Endothelial cell of umbilical vein (primary cell): ENCODE measurements around the gene HGF. TPM values are rescaled to one million over a fixed set of nuclear protein-coding genes. Genes with fewer than 3 reads are reported as not detected.

Experiments
- BruUV-seq: library from RNA; stranded (reverse); fragments of 400-500 nt; replicated peaks from 2 replicates; lab custom pipeline; 2021; lab: Mats Ljungman, UMichigan
- CTCF ChIA-PET: fragments of 300-600, 350-600 bp; sonication (Branson Sonifier 250); formaldehyde crosslinking; loops from one replicate; lab custom pipeline; 2021; ENCODE audit warnings: antibody characterized with exemption, inconsistent platforms; lab: Charles Lee
- POLR2A ChIA-PET: fragments of 300-600, 350-600 bp; sonication (Branson Sonifier 250); formaldehyde crosslinking; loops from one replicate; lab custom pipeline; 2021; ENCODE audit warnings: antibody characterized with exemption, inconsistent platforms; lab: Charles Lee
- DNase-seq: peaks from one replicate; pipeline ENCODE4 v3.0.0-alpha.2; 2011; ENCODE audit warnings: low read depth, low spot score
- FAIRE-seq: peaks from 2 replicates; lab custom pipeline; 2011; peaks lifted over from hg19 to GRCh38; lab: Jason Lieb, UNC
- H2AFZ ChIP-seq: 2 replicates; pipeline ENCODE4 v1.6.0; 2012; ENCODE audit warnings: low read depth, low read length, control low read depth, inconsistent platforms
- H3K27ac ChIP-seq: 2 replicates; pipeline ENCODE4 v1.5.1; 2011; ENCODE audit warnings: low read depth, mild to moderate bottlenecking, control low read depth, low read length, moderate library complexity; ENCODE audit not compliant: insufficient read depth
- H3K27me3 ChIP-seq, 2 experiments: 2 replicates each; pipeline versions ENCODE4 v1.6.0 to v1.6.1; 2011; ENCODE audit warnings: low read length in 2 of 2, mixed read lengths in 1 of 2; ENCODE audit not compliant: control insufficient read depth in 2 of 2, insufficient read depth in 2 of 2
- H3K36me3 ChIP-seq, 2 experiments: 2 replicates in 1 of 2; 3 replicates in 1 of 2; pipeline ENCODE4 v1.5.1; 2011; ENCODE audit warnings: low read length in 2 of 2, mild to moderate bottlenecking in 1 of 2, moderate library complexity in 1 of 2; ENCODE audit not compliant: control insufficient read depth in 2 of 2, insufficient read depth in 2 of 2; ENCODE audit errors: extremely low read depth in 1 of 2
- H3K4me1 ChIP-seq: 3 replicates; pipeline ENCODE4 v1.5.1; 2011; ENCODE audit warnings: mild to moderate bottlenecking, low read length; ENCODE audit not compliant: control insufficient read depth, insufficient read depth; ENCODE audit errors: extremely low read depth
- H3K4me2 ChIP-seq: 2 replicates; pipeline ENCODE4 v1.6.1; 2011; ENCODE audit warnings: low read length, control low read depth, mixed read lengths; ENCODE audit not compliant: insufficient read depth
- H3K4me3 ChIP-seq, 3 experiments: fragments of 200-600 bp in 1 of 3; sonication (generic), shearing (Covaris generic) in 1 of 3; replicated peaks in 1 of 3; 2 replicates each; pipeline ENCODE4 v1.5.1; 2011 to 2016; ENCODE audit warnings: control low read depth in 3 of 3, low read length in 3 of 3, mild to moderate bottlenecking in 2 of 3, inconsistent platforms in 1 of 3, low read depth in 1 of 3, moderate library complexity in 1 of 3; ENCODE audit not compliant: insufficient read depth in 1 of 3
- H3K79me2 ChIP-seq: 2 replicates; pipeline ENCODE4 v1.6.0; 2012; ENCODE audit warnings: low read length, inconsistent platforms; ENCODE audit not compliant: control insufficient read depth, insufficient read depth
- H3K9ac ChIP-seq: replicated peaks from 2 replicates; pipeline ENCODE3; 2011; ENCODE audit warnings: low read length, control low read depth; ENCODE audit not compliant: insufficient read depth; ENCODE audit errors: extremely low read depth
- H3K9me1 ChIP-seq: replicated peaks from 3 replicates; pipeline ENCODE4 v1.6.0; 2011; ENCODE audit warnings: mild to moderate bottlenecking, low read length; ENCODE audit not compliant: control insufficient read depth, insufficient read depth; ENCODE audit errors: extremely low read depth
- H3K9me3 ChIP-seq: replicated peaks from 2 replicates; pipeline ENCODE4 v1.5.1; 2012; ENCODE audit warnings: low read length, inconsistent platforms; ENCODE audit not compliant: control insufficient read depth, insufficient read depth
- H4K20me1 ChIP-seq: replicated peaks from 2 replicates; pipeline ENCODE3; 2011; ENCODE audit warnings: mild to moderate bottlenecking, low read length; ENCODE audit not compliant: control insufficient read depth, insufficient read depth; ENCODE audit errors: extremely low read depth
- CTCF ChIP-seq, 2 donors: IDR thresholded peaks; 1 replicate in 1 of 2; 2 replicates in 1 of 2; pipeline ENCODE4 v1.5.1; 2011; ENCODE audit warnings: low read length in 2 of 2, mild to moderate bottlenecking in 2 of 2, moderate library complexity in 2 of 2, control low read depth in 1 of 2, inconsistent platforms in 1 of 2, low read depth in 1 of 2; ENCODE audit not compliant: insufficient read depth in 1 of 2; ENCODE audit errors: extremely low read depth in 1 of 2
- EZH2 ChIP-seq: IDR thresholded peaks from 2 replicates; pipeline ENCODE4 v1.6.1; 2012; ENCODE audit warnings: borderline replicate concordance, low read depth, mild to moderate bottlenecking, moderate library complexity, low read length, inconsistent platforms; ENCODE audit not compliant: severe bottlenecking
- FOS ChIP-seq: IDR thresholded peaks from 2 replicates; pipeline ENCODE4 v1.6.1; 2011; ENCODE audit warnings: mild to moderate bottlenecking, low read length, moderate library complexity, borderline replicate concordance; ENCODE audit not compliant: insufficient read depth
- GATA2 ChIP-seq: IDR thresholded peaks from 2 replicates; pipeline ENCODE4 v1.7.0; 2011; ENCODE audit warnings: low read depth, mild to moderate bottlenecking, moderate library complexity, mixed read lengths, low read length; ENCODE audit not compliant: insufficient read length, insufficient read depth
- JUN ChIP-seq: IDR thresholded peaks from 2 replicates; pipeline ENCODE4 v1.6.1; 2011; ENCODE audit warnings: borderline replicate concordance, low read depth; ENCODE audit not compliant: insufficient read length, insufficient read depth
- MAX ChIP-seq: IDR thresholded peaks from 2 replicates; pipeline ENCODE4 v1.6.1; 2011; ENCODE audit not compliant: insufficient read depth, insufficient read length
- MYC ChIP-seq: IDR thresholded peaks from one replicate; pipeline ENCODE4 v1.6.1; 2011; ENCODE audit warnings: mild to moderate bottlenecking, low read depth, low read length
- POLR2A ChIP-seq: IDR thresholded peaks from 2 replicates; pipeline ENCODE4 v1.6.1; 2012; ENCODE audit warnings: low read depth, mild to moderate bottlenecking, control low read depth, low read length
- POLR2AphosphoS5 ChIP-seq: IDR thresholded peaks from 2 replicates; pipeline ENCODE4 v1.6.1; 2012; ENCODE audit warnings: low read depth, mild to moderate bottlenecking, control low read depth, low read length, moderate library complexity; ENCODE audit not compliant: insufficient read depth
- dilution Hi-C: fragments of 300-500 bp; cut with MboI; formaldehyde crosslinking; loops from one replicate; pipeline ENCODE4 v1.15.0; 2019; ENCODE audit warnings: low sequenced_read_pairs; ENCODE audit not compliant: extremely low pct_ligation_motif_present
- intact Hi-C: fragments of 100-400 bp; cut with micrococcal nuclease; formaldehyde crosslinking; loops from one replicate; pipeline ENCODE4 v1.10.0; 2022
- polyA plus RNA-seq, 4 experiments: library from polyadenylated mRNA; depleted of rRNA in 3 of 4; stranded (reverse) in 3 of 4; unstranded in 1 of 4; fragments of >200 nt; gene quantifications; 2 replicates each; pipeline versions ENCODE4 v1.2.1 to v1.2.3, GENCODE V29; 2011 to 2012; ENCODE audit warnings: missing spikeins in 1 of 4
- total RNA-seq: library from RNA; stranded (reverse); gene quantifications from 2 replicates; pipeline ENCODE4 v1.2.3, GENCODE V29; 2021

The HGF gene
- total and polyA plus RNA-seq, 2 donors (not counting 3 experiments of a cell fraction or from before 2014, with no cell fraction given): 0.15 to 0.18 TPM

DNA sequence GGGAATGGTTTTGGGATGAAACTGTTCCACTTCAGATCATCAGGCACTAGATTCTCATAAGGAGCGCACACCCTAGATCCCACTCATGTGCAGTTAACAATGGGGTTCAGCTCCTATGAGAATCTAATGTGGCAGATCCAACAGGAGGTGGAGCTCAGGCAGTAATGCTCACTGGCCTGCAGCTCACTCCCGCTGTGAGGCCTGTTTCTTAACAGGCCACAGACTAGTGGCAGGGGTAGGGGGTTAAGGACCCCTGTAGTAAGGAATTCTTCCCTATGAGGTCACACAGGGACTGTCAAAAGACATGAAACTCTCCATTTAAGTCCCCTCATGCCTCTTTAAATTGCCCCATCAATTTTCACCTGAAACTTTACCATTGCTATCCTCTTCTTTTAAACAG, 8.0 kb downstream of the HGF start:
- BruUV-seq: no TSS peak
- FAIRE-seq (no peak), DNase-seq (no peak)
- Histone ChIP-seq H3K4me1 (no peaks in the 10 kb centered on the region), H3K9ac (no peak overlapping the region), H3K27ac (no peak overlapping the region), H3K36me3 (no peaks in the 10 kb centered on the region), H3K27me3 (no peaks in the 10 kb centered on the region), H3K9me1 (no peaks in the 10 kb centered on the region), H4K20me1 (no peaks in the 10 kb centered on the region), H3K9me3 (no peaks in the 10 kb centered on the region), H2AFZ (no peak overlapping the region), H3K4me2 (no peak overlapping the region), H3K79me2 (no peaks in the 10 kb centered on the region), H3K4me3 (no peak overlapping the region)
- no peak for TF ChIP-seq POLR2AphosphoS5
- intact Hi-C loops: no loop called here
- dilution Hi-C loops: loop anchor here (25.0 kb wide), 1 partner anchor 250 kb away; no protein-coding TSS in a partner anchor
- CTCF ChIA-PET: no interaction called here
- POLR2A ChIA-PET: no interaction called here

- no peak overlapping the region for H2AFZ ChIP-seq
- no peaks in the 10 kb centered on the region for H4K20me1 ChIP-seq
- no peaks in the 10 kb centered on the region for H3K27me3 ChIP-seq
- no peaks in the 10 kb centered on the region for H3K36me3 ChIP-seq
- no peak overlapping the region for H3K4me2 ChIP-seq
- H3K4me3 ChIP-seq: no peak overlapping the region
- no peak overlapping the region for H3K9ac ChIP-seq
- no peak overlapping the region for H3K27ac ChIP-seq
- BruUV-seq: no TSS peak
- POLR2A ChIA-PET: no interaction called here
- H3K79me2 ChIP-seq: no peaks in the 10 kb centered on the region
- DNase-seq (no peak), FAIRE-seq (no peak)
- TF ChIP-seq POLR2A: no peak
- no peak for TF ChIP-seq MAX
- no peak for TF ChIP-seq CTCF (IDR thresholded peaks at IDR 0.05; ENCODE audit: extremely low read depth in 1 of 2, insufficient read depth in 1 of 2, low read depth in 1 of 2, low read length in 2 of 2)
- TF ChIP-seq POLR2AphosphoS5: no peak
- no peak for TF ChIP-seq MYC
- TF ChIP-seq FOS: no peak
- no peak for TF ChIP-seq GATA2
- TF ChIP-seq EZH2: no peak
- TF ChIP-seq JUN: no peak
- intact Hi-C loops: no loop called here
- dilution Hi-C loops: loop anchor here (25.0 kb wide), 1 partner anchor 249 kb away; no protein-coding TSS in a partner anchor
- H3K9me1 ChIP-seq: no peaks in the 10 kb centered on the region
- CTCF ChIA-PET: interaction anchor here (1.3 to 2.4 kb wide), 2 partner anchors 14 to 22 kb away, joined by 3 to 5 read pairs; no protein-coding TSS in a partner anchor
- no peaks in the 10 kb centered on the region for H3K4me1 ChIP-seq
- H3K9me3 ChIP-seq: no peaks in the 10 kb centered on the region
Measured at GRCh38 chr7:81761031-81761430, 8.8 kb downstream of the HGF start.
